Retinal pigment epithelial cell (primary cell): Measurements from ENCODE around the gene BRAF.
A peak's percentile ranks its signal among the peaks of the same experiment; 100 is the strongest.

ENCODE experiments used
- DNase-seq: peaks from one replicate; pipeline ENCODE4 v3.0.0-alpha.2; 2010; ENCODE audit warnings: low read depth
- H3K4me3 ChIP-seq: 2 replicates; pipeline ENCODE4 v1.5.1; 2011; ENCODE audit warnings: mild to moderate bottlenecking, low read length, control low read depth, moderate library complexity
- CTCF ChIP-seq: conservative IDR thresholded peaks from 2 replicates; pipeline ENCODE4 v1.5.1; 2011; ENCODE audit warnings: low read depth, low read length, control low read depth, inconsistent platforms

The BRAF gene

GRCh38 chr7:140704205-140704604 lies 220.5 kb downstream of the BRAF start:
- DNase-seq, result no peak
- no peak overlapping the region for H3K4me3 ChIP-seq
- no peak for TF ChIP-seq CTCF

GRCh38 chr7:140702774-140703173 lies 222.0 kb downstream of the BRAF start:
- no peak for DNase-seq
- no peak for TF ChIP-seq CTCF
- H3K4me3 ChIP-seq, result no peak overlapping the region

GRCh38 chr7:140698477-140698876 lies 226.3 kb downstream of the BRAF start:
- no peak for TF ChIP-seq CTCF
- DNase-seq, result no peak
- H3K4me3 ChIP-seq, result no peak overlapping the region

GRCh38 chr7:140697447-140698143 lies 227.1 kb downstream of the BRAF start:
- no peak for TF ChIP-seq CTCF
- no peak for DNase-seq
- peak overlapping the region; percentile 80 for H3K4me3 ChIP-seq

- no peak for TF ChIP-seq CTCF
- peak; percentile 54 for DNase-seq
These were observed 227.9 kb downstream of the BRAF start, which contains the start of gene NDUFB2 for GRCh38 chr7:140696680-140697446. Gene NDUFB2 (plus strand): TSS chr7:140696708. CDS start chr7:140696745, 37 bp downstream.

GRCh38 chr7:140696024-140696679 lies 228.6 kb downstream of the BRAF start:
- peak overlapping the region; percentile 80 for H3K4me3 ChIP-seq
- peak; percentile 64 for DNase-seq
- TF ChIP-seq CTCF, result no peak

More at GRCh38 chr7:140696680-140697446, 227.9 kb downstream of the BRAF start, which contains the start of gene NDUFB2:
- H3K4me3 ChIP-seq, result peak within 1 kb of the TSS; percentile 80
